ENCODE data around the gene SHROOM2.
"Not testable (repeated sequence)": the region's sequence is repeated elsewhere in the genome, so short reads cannot be mapped to it uniquely, and the experiment has no call there.

SHROOM2 gene

GRCh38 chrX:9786798-9787635 lies 788 bp downstream of the SHROOM2 start:
- DNase-seq = peak; percentile 37

- DNase-seq = peak; percentile 43
Measured at GRCh38 chrX:9788911-9789310, 2.7 kb downstream of the SHROOM2 start.

- DNase-seq = no peak
Measured at GRCh38 chrX:9789555-9789954, 3.3 kb downstream of the SHROOM2 start.

GRCh38 chrX:9790866-9791265 lies 4.6 kb downstream of the SHROOM2 start:
- no peak for DNase-seq

GRCh38 chrX:9794495-9794894 lies 8.3 kb downstream of the SHROOM2 start:
- no peak for DNase-seq

GRCh38 chrX:9797384-9798360 lies 11.4 kb downstream of the SHROOM2 start:
- no peak for DNase-seq

GRCh38 chrX:9802737-9803136 lies 16.5 kb downstream of the SHROOM2 start:
- DNase-seq = no peak

GRCh38 chrX:9804444-9804843 lies 18.2 kb downstream of the SHROOM2 start:
- no peak for DNase-seq

GRCh38 chrX:9805956-9806355 lies 19.7 kb downstream of the SHROOM2 start:
- no peak for DNase-seq

GRCh38 chrX:9807355-9808182 lies 21.3 kb downstream of the SHROOM2 start:
- no peak for DNase-seq

- not testable (repeated sequence) for DNase-seq
Measured at GRCh38 chrX:9809876-9810275, 23.6 kb downstream of the SHROOM2 start.

- not testable (repeated sequence) for DNase-seq
Measured at GRCh38 chrX:9811086-9811485, 24.9 kb downstream of the SHROOM2 start.

- DNase-seq = no peak
Measured at GRCh38 chrX:9816084-9816700, 30.0 kb downstream of the SHROOM2 start.

GRCh38 chrX:9821572-9821971 lies 35.3 kb downstream of the SHROOM2 start:
- no peak for DNase-seq

GRCh38 chrX:9824554-9824953 lies 38.3 kb downstream of the SHROOM2 start:
- no peak for DNase-seq

- no peak for DNase-seq
Measured at GRCh38 chrX:9825129-9825790, 39.0 kb downstream of the SHROOM2 start.

GRCh38 chrX:9825966-9826365 lies 39.7 kb downstream of the SHROOM2 start:
- DNase-seq = no peak

GRCh38 chrX:9829308-9830267 lies 43.4 kb downstream of the SHROOM2 start:
- DNase-seq = no peak

GRCh38 chrX:9832811-9833210 lies 46.6 kb downstream of the SHROOM2 start:
- peak; percentile 38 for DNase-seq

GRCh38 chrX:9835585-9836210 lies 49.5 kb downstream of the SHROOM2 start:
- no peak for DNase-seq
